HG03139 (cell line): Measurements from ENCODE around the gene CPLANE1.
"Not testable (repeated sequence)": the region's sequence is repeated elsewhere in the genome, so short reads cannot be mapped to it uniquely, and the experiment has no call there.

Source experiments
- ATAC-seq: cut with Tn5 transposase; IDR thresholded peaks from one replicate; pipeline ENCODE4 v1.9.1; 2021; ENCODE audit not compliant: unreplicated experiment

The CPLANE1 gene

DNA sequence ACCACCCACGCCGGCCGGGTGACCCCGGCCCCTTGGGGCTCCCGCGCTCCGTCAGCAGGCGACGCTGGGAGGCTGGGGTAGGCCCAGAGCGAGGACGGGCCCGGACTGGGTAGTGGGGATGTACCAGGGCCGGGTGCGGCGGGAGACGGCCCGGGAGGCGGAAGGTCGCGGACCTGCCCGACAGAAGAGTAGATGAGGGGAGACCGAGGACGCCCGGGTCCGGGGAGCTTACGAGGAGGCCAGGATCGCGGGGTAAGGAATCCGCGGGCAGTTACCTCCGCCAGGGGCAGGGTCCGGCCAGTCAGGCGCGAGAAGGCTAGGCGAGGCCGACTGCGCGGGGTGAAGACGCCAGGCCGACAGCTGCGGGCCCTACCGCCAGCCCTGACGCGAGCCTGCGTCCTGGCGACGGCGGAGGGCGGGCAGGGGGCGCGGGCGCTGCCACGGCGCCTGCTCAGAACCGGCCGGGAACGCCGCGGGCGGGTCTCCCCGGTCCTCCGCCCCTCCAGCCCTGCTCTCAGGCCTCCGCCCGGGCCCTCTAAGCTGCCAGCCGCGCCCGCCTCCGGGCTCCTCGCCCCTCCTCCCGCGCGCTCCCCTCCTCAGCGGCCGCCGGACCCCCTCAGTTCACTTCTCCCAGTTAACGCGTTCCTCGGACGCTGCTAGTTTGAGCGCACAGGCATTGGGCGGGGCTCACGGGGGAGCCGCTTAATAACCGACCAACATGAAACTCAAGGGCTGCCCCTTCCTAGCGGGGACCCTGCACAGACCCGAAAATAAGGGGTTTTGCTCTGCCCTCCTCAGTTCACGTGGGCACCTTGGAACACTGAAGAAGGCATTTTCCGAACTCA lies at the start of gene CPLANE1:
CPLANE1 (minus strand) TSS at position 407 of the 845 bp plus-strand sequence. CDS start 1,678 bp downstream, outside the sequence.
- peak; percentile 71 for ATAC-seq

GRCh38 chr5:37296313-37296712 lies 47.1 kb upstream of the CPLANE1 start:
- not testable (repeated sequence) for ATAC-seq

GRCh38 chr5:37283214-37283820 lies 34.1 kb upstream of the CPLANE1 start:
- no peak for ATAC-seq

DNA sequence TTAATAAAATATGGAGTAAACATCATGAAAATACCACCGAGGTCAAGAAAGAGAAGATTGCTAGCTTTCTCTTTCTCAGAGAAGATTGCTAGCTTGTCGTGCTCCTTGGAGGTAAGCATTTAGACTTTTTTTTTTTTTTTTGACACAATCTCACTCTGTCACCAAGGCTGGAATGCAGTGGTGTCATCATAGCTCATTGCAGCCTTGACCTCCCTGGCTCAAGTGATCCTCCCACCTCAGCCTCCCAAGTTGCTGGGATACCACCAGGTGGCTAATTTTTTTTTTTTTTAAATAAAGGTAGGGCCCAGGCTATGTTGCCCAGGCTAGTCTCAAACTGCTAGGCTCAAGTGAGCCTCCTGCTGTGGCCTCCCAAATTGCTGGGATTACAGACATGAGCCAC lies 26.3 kb upstream of the CPLANE1 start:
- no peak for ATAC-seq

- ATAC-seq = no peak
Observed at GRCh38 chr5:37272511-37272910, 23.3 kb upstream of the CPLANE1 start.

- not testable (repeated sequence) for ATAC-seq
Observed at GRCh38 chr5:37268100-37268499, 18.9 kb upstream of the CPLANE1 start.

DNA sequence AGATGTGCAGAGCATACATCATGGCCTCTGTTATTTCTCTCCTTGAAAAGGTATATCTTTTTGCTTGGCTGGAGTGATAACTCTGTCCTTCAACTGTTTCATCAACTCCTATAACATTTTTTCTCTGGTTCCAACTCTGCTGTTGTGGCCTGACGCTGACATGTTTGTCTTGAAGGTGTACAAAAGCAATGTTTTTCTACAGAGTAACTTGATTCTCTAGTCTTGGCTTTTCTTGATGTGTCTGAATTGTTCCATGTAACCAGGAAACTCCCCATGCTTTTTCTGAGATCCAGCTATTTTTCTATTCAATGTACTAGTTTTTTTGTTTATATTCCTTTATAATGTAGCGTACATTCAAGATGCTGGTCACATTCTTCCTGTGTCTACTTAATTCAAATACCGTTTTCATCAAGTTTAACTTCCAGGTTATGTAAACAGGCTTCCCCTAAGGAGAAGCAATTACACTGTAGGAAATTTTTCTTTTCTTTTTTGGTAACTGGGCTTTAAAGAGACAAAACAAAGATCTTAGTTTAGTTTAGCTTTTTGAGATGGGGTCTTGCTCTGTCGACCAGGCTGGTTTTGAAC lies 6.7 kb upstream of the CPLANE1 start:
- no peak for ATAC-seq

DNA sequence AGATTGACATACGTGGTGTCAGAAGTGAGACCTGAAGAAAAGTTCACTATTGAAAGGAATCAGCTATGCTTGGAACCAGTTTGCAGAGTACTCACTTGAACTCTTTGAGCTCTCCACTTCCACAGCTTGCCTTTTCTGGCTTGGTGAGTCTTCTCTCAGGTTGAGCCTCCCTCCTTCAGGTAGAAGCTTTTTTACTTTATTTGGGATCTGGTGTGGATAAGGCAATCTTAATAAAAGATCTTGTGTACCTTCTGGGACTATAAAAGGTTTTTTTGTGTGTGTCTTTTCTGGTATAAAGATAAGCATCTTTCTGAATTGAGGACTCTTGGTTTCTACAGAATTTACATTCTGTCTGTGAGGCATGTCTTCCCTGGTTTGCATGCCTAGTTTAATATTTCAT lies 5.4 kb upstream of the CPLANE1 start:
- ATAC-seq = no peak

DNA sequence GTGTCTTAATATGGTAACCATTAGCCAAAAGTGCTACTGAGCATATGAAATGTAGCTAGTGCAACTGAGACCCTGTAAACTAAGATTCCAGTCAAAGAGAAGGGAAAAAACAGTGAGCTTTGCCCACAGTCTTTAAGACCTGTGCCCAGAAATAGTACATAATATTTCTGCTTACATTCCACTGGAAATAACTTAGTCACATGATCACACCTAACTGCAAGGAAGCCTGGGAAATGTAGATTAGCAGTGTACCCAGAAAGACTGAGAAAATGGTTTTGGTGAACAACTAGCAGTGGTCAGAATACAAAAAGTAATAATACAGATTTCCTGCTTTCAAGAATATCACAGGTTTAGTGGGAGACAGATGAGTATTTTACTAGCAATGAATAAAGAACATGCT lies 2.5 kb upstream of the CPLANE1 start:
- ATAC-seq = no peak

DNA sequence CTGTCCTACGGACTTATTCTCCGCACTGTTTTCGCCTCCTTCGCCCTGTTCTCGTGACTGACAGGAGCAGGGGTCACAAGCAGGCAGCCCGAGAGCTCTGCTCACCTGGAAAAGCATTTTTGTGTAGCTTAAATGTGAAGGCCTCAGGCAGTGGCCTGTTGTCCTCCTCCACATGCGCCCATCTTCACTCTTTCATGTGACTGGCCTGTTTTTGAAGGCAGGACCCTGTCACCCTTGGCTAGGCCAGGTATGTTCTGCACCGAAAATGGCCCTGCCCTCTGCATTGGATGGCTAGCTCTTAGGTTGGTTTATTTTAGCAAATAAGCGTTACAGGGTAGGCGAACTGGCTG lies 614 bp upstream of the CPLANE1 start:
- no peak for ATAC-seq

DNA sequence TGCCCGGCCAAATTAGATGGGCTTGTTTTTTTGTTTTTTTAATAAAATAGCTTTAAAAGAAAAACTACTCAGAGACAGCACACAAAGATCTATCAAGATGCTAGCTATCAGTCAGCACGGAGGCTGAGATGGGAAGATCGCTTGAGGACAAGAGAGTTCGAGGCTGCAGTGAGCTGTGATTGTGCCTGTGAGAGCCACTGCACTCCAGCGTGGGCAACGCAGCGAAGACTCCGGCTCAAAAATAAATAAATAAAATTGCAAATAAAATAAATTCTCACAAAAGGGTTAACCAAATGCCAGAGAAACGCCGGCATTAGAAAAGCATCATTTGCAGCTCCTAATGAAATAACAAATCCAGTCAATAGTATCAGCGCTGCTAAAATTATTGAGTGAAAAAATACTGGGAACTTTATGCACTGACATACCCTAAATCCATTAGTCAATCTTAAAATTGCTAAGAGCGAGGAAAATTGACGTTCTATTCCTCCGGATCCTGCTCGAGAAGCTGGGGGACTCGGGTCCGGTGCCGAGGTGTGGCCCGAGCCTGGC lies 681 bp downstream of the CPLANE1 start:
- ATAC-seq = no peak

GRCh38 chr5:37247496-37247895 lies 1.7 kb downstream of the CPLANE1 start:
- no peak for ATAC-seq

GRCh38 chr5:37247036-37247435 lies 2.1 kb downstream of the CPLANE1 start:
- ATAC-seq = no peak

- no peak for ATAC-seq
Observed at GRCh38 chr5:37234288-37234687, 14.9 kb downstream of the CPLANE1 start.

DNA sequence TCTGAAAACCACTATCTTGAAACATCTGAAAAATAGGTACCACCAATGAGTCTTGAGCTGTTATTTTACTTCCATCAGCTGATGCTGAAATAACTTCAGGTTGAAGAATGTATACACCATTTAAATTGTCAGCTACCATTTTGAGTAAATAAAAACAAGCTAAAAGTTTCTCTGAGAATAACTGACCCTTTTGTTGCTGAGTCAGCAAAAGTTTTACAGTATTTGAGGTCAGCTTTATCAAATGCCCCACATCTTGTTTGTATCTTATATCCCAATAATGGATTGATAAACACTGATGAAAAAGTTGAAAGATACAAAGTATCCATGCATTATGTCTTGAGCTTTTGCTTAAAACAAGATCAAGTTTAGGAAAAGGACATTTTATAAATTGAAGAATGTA lies 22.8 kb downstream of the CPLANE1 start:
- no peak for ATAC-seq

- ATAC-seq = no peak
Observed at GRCh38 chr5:37222181-37222580, 27.0 kb downstream of the CPLANE1 start.

- not testable (repeated sequence) for ATAC-seq
Observed at GRCh38 chr5:37220426-37220825, 28.8 kb downstream of the CPLANE1 start.

GRCh38 chr5:37219384-37219783 lies 29.8 kb downstream of the CPLANE1 start:
- ATAC-seq = not testable (repeated sequence)

DNA sequence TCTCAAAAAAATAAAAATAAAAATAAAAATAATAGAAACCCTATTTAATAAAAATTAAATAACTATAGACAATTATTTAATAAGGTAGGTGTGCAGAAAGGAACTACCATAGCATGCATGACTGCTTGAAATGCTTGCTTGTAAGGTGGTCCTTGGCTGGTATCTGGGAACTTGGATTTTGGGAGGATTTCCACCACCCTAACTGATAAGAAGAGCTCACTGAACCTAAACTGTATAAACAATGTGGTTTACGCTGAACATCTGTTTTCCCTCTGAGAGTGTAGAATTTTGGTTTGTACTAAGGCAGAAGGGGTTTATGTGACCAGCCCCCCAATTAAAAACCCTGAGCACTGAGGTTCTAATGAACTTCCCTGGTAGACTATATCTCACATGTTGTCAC lies 31.2 kb downstream of the CPLANE1 start:
- ATAC-seq = no peak

DNA sequence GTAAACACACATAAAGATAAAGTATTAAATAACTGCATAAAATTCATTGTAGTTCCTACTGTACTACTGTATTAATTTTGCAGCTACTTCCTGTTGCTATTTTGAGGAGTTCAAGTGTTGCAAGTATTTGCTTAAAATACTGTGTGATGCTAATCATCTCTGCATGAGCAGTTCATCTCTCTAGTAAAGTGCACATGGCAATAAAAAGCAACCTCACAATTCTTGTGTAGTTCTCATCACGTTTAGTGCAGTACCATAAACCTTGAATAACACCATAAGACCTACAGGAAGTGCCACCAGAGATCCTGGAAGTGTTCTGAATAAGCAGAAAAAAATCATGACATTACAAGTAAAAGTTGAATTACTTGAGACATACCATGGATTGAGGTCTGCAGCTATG lies 34.6 kb downstream of the CPLANE1 start:
- no peak for ATAC-seq

- ATAC-seq = no peak
Observed at GRCh38 chr5:37212096-37212495, 37.1 kb downstream of the CPLANE1 start.

DNA sequence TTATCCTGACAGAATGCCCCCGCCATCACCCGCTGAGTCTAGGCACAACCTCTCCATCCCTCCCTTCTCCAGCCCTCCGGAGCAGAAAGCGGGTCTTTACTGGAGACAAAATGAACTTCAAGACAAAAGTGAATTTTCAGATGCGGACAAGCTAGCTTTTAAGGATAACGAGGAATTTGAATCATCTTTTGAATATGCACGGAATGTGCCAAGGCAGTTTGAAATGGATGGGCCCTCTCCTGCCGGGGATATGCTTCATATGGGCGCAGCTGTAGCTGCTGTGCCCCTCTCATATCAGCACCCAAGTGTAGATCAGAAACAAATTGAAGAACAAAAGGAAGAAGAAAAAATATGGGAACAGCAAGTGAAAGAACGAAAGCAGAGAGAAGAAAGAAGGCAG lies 37.5 kb downstream of the CPLANE1 start:
- ATAC-seq = no peak
